ENCODE data around the gene ZFAND3.

DNA sequence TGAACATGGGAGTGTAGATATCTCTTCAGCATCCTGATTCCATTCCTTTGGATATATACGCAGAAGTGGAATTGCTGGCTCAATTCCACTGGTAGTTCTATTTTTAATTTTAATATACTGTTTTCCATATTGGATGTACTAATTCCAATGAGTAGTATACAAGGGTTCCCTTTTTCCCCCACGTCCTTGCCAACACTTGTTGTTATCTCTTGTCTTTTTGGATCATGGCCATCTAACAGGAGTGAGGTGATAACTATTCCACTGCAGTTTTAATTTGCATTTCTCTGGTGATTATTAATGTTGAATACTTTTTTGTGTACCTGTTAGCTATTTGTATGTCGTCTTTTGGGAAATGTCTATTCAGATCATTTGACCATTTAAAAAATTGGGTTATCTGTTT, 91.5 kb downstream of the ZFAND3 start:
- TF ChIP-seq, protein P1, sequence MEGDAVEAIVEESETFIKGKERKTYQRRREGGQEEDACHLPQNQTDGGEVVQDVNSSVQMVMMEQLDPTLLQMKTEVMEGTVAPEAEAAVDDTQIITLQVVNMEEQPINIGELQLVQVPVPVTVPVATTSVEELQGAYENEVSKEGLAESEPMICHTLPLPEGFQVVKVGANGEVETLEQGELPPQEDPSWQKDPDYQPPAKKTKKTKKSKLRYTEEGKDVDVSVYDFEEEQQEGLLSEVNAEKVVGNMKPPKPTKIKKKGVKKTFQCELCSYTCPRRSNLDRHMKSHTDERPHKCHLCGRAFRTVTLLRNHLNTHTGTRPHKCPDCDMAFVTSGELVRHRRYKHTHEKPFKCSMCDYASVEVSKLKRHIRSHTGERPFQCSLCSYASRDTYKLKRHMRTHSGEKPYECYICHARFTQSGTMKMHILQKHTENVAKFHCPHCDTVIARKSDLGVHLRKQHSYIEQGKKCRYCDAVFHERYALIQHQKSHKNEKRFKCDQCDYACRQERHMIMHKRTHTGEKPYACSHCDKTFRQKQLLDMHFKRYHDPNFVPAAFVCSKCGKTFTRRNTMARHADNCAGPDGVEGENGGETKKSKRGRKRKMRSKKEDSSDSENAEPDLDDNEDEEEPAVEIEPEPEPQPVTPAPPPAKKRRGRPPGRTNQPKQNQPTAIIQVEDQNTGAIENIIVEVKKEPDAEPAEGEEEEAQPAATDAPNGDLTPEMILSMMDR (IDR thresholded peaks at IDR 0.05), result no peak
- TF ChIP-seq POLR2AphosphoS5 (IDR thresholded peaks at IDR 0.05), result no peak
